ENCODE results near the gene MTRR. TPM values are rescaled to one million over a fixed set of nuclear protein-coding genes. Genes with fewer than 3 reads are reported as not detected.

MTRR gene
- total and polyA plus RNA-seq, 2 of the 4 experiments (the other 2 are of a cell fraction) = 33.2 to 33.5 TPM

DNA sequence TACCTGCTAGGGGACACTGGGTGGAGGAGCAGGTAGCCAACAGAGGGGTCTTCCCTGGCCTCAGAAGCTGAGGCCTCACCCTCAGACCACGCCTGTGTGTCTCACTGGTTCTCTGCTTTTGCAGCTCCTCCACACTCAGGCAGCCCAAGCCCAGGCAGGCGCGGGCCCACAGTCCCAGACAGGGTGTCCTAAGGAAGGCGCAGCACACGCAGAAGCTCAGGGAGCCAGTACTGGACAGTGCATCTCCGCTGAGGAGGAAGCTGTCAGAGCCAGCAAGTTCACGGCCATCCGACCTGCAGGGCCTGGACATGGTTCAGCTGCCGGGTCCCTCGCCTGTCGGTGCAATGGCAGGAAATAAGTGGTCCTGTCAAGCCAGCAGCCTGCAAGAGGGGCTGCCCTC lies 43.3 kb upstream of the MTRR start:
- no peaks in the 10 kb centered on the region for H3K36me3 ChIP-seq (ENCODE audit: control insufficient read depth, insufficient read depth, low read length)
- dilution Hi-C loops (cut with HindIII; ENCODE audit: low sequenced_read_pairs, unreplicated experiment) (no loop called here), intact Hi-C loops (cut with micrococcal nuclease) (no loop called here), in situ Hi-C loops (cut with MboI; ENCODE audit: low sequenced_read_pairs) (no loop called here)
- H3K4me1 ChIP-seq (ENCODE audit: control insufficient read depth, insufficient read depth, low read length) = no peaks in the 10 kb centered on the region
- H3K9me3 ChIP-seq (ENCODE audit: control insufficient read depth, insufficient read depth, low read length) = no peaks in the 10 kb centered on the region
- H4K5ac ChIP-seq (ENCODE audit: low read depth, low read length) = no peak overlapping the region
- H3K79me1 ChIP-seq (ENCODE audit: low read depth in 1 of 2, low read length in 2 of 2) = no peaks in the 10 kb centered on the region
- CTCF ChIA-PET = no interaction called here
- no peak overlapping the region for H4K91ac ChIP-seq (ENCODE audit: insufficient read depth, low read depth, low read length)
- H2BK120ac ChIP-seq (ENCODE audit: low read depth, low read length) = no peak overlapping the region
- no peak overlapping the region for H3K4ac ChIP-seq (ENCODE audit: low read depth, low read length)
- no peak for DNase-seq
- TF ChIP-seq MAZ (IDR thresholded peaks at IDR 0.05; ENCODE audit: borderline replicate concordance, low read depth, low read length) (no peak), RCOR1 (IDR thresholded peaks at IDR 0.05; ENCODE audit: insufficient replicate concordance, low read length) (no peak), RAD21 (IDR thresholded peaks at IDR 0.05; ENCODE audit: low read length) (no peak), NFE2L2 (IDR thresholded peaks at IDR 0.05; ENCODE audit: low read depth, low read length) (no peak), POLR2A (IDR thresholded peaks at IDR 0.05; ENCODE audit: low read depth, low read length) (no peak), BHLHE40 (IDR thresholded peaks at IDR 0.05; ENCODE audit: low read depth, low read length) (no peak)
- TF ChIP-seq, protein P1, sequence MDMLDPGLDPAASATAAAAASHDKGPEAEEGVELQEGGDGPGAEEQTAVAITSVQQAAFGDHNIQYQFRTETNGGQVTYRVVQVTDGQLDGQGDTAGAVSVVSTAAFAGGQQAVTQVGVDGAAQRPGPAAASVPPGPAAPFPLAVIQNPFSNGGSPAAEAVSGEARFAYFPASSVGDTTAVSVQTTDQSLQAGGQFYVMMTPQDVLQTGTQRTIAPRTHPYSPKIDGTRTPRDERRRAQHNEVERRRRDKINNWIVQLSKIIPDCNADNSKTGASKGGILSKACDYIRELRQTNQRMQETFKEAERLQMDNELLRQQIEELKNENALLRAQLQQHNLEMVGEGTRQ (IDR thresholded peaks at IDR 0.05; ENCODE audit: low read depth, low read length) = no peak
- TF ChIP-seq, protein P2, sequence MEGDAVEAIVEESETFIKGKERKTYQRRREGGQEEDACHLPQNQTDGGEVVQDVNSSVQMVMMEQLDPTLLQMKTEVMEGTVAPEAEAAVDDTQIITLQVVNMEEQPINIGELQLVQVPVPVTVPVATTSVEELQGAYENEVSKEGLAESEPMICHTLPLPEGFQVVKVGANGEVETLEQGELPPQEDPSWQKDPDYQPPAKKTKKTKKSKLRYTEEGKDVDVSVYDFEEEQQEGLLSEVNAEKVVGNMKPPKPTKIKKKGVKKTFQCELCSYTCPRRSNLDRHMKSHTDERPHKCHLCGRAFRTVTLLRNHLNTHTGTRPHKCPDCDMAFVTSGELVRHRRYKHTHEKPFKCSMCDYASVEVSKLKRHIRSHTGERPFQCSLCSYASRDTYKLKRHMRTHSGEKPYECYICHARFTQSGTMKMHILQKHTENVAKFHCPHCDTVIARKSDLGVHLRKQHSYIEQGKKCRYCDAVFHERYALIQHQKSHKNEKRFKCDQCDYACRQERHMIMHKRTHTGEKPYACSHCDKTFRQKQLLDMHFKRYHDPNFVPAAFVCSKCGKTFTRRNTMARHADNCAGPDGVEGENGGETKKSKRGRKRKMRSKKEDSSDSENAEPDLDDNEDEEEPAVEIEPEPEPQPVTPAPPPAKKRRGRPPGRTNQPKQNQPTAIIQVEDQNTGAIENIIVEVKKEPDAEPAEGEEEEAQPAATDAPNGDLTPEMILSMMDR (conservative IDR thresholded peaks at IDR 0.05; ENCODE audit: low read depth, low read length) = no peak
- no peak overlapping the region for H3K4me3 ChIP-seq (ENCODE audit: insufficient read depth, low read depth, low read length)
- no peak overlapping the region for H3K27ac ChIP-seq (ENCODE audit: insufficient read depth, low read length)
- no peak overlapping the region for H3K56ac ChIP-seq (ENCODE audit: extremely low read depth, insufficient read depth, low read length)
- H2AK9ac ChIP-seq (replicated peaks; ENCODE audit: low read depth, low read length, poor library complexity) = no peak overlapping the region
- H3K9ac ChIP-seq (ENCODE audit: low read depth, low read length) = no peak overlapping the region
- no peak overlapping the region for H2BK20ac ChIP-seq (ENCODE audit: low read depth, low read length)
- H3K18ac ChIP-seq (ENCODE audit: low read depth, low read length) = no peak overlapping the region
- no peak overlapping the region for H2AK5ac ChIP-seq (ENCODE audit: low read depth, low read length)
- no peaks in the 10 kb centered on the region for H4K20me1 ChIP-seq (ENCODE audit: insufficient read depth, low read length)
- no peak overlapping the region for H2AFZ ChIP-seq (replicated peaks; ENCODE audit: low read length, poor library complexity)
- no TSS peak for BruUV-seq (replicated peaks)
- WGBS, 2 experiments (ENCODE audit: extremely low coverage in 2 of 2, insufficient read length in 1 of 2) = 45% methylated on average over 8 of the region's 11 CpGs; no CpG with 5 or more reads in 1 of the 2 experiments
- H3K23ac ChIP-seq (ENCODE audit: low read depth, low read length) = no peak overlapping the region
- H3K4me2 ChIP-seq (ENCODE audit: low read depth, low read length) = no peak overlapping the region
- H3K9me1 ChIP-seq (ENCODE audit: insufficient read depth, low read length) = no peaks in the 10 kb centered on the region
- H2BK15ac ChIP-seq (ENCODE audit: low read depth, low read length) = no peak overlapping the region
- H3K27me3 ChIP-seq (ENCODE audit: control insufficient read depth, insufficient read depth, low read length) = peaks cover 4% of the 10 kb centered on the region
- POLR2A ChIA-PET (ENCODE audit: unreplicated experiment) = no interaction called here
- no peak overlapping the region for H4K8ac ChIP-seq (ENCODE audit: low read depth in 2 of 2, low read length in 2 of 2)
- H2BK5ac ChIP-seq (ENCODE audit: low read depth, low read length, poor library complexity, severe bottlenecking) = no peak overlapping the region
- ATAC-seq (ENCODE audit: low read depth) = no peak
- H3K14ac ChIP-seq (replicated peaks; ENCODE audit: low read depth, low read length) = no peak overlapping the region
